GM15510 (cell line): ENCODE results near the gene ABCA3.

Source experiments
- POLR2A ChIP-seq: IDR thresholded peaks from 3 replicates; pipeline ENCODE4 v1.6.1; 2011; ENCODE audit warnings: borderline replicate concordance; ENCODE audit not compliant: insufficient read length; ENCODE audit errors: extremely low read depth

The ABCA3 gene

GRCh38 chr16:2270588-2271470 lies 69.7 kb downstream of the ABCA3 start:
- TF ChIP-seq POLR2A = no peak

DNA sequence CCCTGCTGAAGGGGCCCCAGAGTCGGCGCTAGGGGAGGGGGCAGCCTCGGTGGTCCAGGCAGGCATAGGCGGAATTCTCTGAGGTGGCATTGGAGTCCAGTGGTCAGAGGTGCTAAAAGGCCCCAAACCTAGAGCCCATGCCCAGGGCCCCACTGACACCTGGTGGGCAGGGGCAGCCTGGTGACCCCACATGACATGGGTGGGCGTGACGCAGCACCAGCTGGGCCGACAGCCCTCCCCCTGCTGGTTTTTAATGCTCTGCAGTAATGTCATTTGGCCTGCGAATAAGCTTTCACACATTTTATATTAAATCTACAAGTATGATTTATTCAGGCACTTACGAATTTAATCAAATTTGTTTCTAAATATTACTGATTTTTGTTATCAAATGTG lies 70.5 kb downstream of the ABCA3 start:
- TF ChIP-seq POLR2A = no peak

DNA sequence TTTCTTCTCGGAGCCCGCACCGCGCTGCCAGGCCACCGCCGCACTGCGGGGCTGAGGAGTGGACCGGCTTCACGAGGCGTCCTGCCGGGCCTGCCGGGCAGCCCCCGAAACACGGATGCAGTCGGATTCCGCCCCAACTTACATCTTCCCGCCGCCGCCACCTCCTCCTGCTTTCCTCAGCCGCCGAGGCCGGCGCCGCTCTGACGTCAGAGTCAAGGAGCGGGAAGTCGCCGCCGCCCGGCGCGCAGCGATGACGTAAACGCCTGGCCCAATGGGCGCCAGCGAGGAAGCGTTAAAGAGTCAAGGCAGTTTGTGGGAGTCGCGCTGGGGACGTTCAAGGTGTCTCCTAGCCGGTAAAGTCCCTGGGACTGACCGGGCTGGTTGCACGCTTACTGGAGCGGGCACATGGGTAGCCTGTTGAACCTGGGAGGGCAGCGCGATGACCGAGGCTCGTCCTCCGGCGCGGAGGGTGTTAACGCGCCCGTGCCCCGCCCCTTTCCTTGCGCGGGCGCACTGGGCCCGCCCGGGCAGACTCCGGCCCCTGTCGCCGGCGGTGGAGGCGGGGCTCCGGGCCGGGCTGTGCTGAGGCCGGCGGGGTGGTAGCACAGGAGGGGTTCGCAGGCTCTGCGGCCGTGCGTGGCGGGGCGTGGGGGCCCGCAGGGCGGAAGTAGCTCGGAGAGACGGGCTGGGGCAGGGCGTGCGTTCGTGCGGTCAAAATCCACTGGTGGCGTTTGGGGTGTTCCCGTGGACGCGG lies 72.4 kb downstream of the ABCA3 start, which contains the start of gene RNPS1:
Gene RNPS1, minus strand, starts transcription at position 214 of the 754 bp plus-strand sequence. CDS start 3,483 bp downstream, outside the sequence.
- TF ChIP-seq POLR2A = peak; percentile 86

DNA sequence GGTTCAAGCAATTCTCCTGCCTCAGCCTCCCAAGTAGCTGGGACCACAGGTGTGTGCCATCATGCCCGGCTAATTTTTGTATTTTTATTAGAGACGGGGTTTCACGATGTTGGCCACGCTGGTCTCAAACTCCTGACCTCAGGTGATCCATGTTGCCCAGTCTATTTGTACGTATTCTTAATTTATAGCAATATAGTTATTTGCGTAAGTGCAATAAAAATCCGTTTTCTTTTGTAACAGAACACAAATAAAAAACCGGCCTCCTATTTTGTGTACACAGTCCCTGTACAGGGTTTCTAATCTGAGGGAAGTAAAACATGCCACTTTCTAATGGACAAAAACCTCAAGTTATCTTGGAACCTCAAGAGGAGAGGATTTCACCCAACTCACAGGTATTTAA lies 80.3 kb downstream of the ABCA3 start:
- no peak for TF ChIP-seq POLR2A

DNA sequence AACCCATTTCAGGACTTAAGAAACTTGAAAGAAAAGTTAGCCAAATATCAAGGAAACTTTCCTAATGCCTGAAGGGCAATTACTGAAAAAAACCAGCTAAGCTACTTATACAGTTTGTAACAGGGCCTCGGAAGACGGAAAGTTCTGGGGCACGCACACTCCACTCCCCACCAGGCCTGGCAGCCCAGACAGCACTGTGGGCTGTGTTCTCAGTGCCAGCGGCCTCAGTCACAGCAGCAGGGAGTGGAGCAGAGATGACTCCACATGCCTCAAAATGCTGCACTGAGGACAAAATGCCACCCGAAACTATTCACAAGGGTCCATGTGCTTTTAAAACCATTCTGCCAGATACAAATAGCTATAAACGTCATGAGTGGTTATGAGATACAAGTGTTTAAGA lies 82.8 kb downstream of the ABCA3 start:
- no peak for TF ChIP-seq POLR2A

DNA sequence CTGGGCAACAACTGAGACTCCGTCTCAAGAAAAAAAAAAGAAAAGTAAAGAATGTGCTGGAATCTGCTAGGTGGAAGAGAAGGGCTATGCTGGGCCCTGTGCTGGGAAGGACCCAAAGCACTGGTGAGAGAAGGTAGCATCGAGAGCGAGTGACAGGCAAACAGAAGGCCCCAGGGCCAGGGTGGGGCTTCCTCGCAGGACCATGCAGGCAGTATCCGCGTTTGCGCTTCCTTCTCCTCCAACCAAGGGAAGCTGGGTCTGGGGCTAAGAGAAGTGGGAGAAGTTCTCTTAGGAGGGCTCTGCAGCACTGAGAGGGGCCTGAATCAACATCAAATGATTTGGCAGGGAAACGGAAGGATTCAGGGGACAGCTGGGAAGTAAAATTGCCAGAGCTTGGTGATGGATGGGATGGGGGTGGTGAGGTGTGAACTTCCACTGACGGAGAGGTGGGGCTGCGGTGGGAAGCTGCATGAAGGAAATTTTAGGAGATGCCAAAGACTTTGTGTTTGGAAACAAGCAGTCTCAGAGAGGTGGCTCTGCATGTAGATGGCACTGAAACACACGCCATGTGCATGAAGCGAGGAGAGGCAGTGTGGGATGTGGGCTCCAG lies 83.9 kb downstream of the ABCA3 start:
- TF ChIP-seq POLR2A = no peak

DNA sequence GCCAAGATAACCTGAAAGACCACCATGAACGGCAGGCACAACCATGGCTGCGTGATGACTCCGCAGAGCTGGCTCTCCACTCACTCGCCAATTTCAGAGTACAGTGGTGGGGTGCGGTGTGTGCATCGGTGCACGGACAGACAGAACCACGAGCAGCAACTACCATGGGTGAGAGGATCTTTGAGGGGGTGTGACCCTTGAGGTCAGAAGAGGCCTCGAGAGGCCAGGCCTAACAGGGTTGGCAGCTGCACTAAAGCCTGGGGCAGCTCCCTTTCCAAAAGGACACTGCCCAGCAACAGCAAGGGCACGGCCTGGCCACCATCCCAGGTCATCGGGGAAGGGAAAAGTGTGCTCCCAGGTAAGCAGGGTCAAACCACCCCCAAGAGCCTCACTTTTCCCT lies 87.2 kb downstream of the ABCA3 start:
- TF ChIP-seq POLR2A = no peak

GRCh38 chr16:2252806-2253148 lies 87.8 kb downstream of the ABCA3 start:
- TF ChIP-seq POLR2A = no peak

DNA sequence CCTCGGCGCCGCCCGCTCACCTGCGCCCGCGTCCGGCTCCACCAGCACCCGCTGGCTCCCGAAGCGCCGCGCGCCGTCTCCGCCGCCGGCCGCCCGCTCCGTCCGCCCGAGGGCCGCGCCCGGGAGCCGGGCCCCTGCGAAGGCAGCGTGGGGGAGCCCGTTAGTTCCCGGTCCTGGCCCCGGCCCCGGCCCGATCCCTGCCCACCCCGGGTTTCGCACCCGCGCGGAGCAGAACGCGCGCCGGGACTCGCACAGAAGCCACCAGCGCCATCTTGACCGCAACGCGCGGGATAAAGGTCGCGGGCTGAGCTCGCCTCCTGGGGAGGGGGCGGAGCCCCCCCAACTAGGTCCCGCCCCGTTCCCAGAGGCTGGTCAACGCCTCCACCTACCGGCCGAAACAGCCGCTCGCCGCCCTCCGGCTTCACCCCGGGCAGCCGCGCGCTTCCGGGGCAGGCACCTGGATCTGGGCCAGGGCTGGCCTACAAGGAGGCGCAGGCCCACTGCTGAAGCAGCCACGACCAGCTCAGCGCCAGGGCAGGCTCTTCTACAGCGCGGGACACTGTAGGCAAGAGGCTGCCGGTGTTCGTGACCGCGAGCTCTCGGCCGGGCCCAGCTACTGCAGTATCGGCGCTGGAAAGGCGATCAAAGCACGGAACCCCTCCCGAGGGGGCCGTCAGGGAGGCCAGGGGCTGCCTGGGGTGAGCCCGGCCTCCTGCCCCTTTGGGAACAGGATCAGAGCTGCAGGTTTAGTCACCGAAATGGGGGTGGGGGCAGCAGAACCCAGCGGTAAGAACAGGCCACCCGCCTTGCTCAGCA lies 89.0 kb downstream of the ABCA3 start, which contains the start of gene ECI1:
Gene ECI1, minus strand, starts transcription at position 292 of the 816 bp plus-strand sequence. Its CDS starts 21 bp downstream, at position 271.
- peak; percentile 92 for TF ChIP-seq POLR2A

- TF ChIP-seq POLR2A = no peak
These were observed 89.8 kb downstream of the ABCA3 start for GRCh38 chr16:2250652-2251295.

- no peak for TF ChIP-seq POLR2A
These were observed 94.1 kb downstream of the ABCA3 start for GRCh38 chr16:2246301-2246885.

DNA sequence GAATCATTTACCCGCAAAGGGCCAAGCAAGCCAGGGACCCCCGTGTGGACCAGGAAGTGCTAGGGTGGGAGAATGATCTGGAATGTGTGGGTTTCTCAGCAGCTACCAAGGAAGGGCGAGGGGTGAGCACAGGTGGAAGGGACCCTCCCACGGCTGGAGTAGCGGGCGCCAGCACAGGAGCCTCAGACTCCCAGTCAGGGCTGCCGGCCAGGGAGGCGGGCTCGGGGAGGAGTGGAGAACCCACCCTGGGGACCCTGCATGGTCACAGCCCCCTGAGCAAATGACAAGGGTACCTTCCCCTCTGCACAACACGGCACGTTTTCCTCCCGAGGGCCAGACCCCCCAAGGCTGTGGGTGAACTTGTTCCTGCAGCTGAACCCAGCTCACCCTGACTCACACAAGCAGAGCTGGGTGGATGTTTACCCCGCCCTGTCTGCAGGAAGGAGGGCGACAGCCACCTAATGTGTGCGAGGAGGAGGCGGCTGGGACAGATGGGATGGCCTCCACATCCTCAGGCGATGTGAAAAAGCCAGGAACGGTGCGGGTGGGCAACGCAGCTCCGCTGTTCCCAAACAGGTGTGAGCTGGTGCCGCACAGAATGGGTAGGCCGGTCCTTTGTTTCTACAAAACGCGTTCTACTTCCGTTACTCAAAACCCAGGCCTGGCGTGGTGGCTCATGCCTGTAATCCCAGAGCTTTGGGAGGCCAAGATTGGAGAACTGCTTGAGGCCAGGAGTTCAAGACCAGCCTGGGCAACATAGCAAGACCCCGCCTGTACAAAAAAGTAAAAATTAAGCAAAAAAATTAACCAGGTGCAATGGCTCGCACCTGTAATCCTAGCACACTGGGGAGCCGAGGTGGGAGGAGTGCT lies 95.4 kb downstream of the ABCA3 start:
- TF ChIP-seq POLR2A = no peak

- TF ChIP-seq POLR2A = no peak
These were observed 96.2 kb downstream of the ABCA3 start for GRCh38 chr16:2244301-2244700.
